ENCODE results near the gene AKR1B1. TPM values are rescaled to one million over a fixed set of nuclear protein-coding genes. Genes with fewer than 3 reads are reported as not detected.

Gene AKR1B1
- total and polyA plus RNA-seq, 2 of the 13 experiments (the other 11 are each of a cell fraction or from before 2014, with no cell fraction given), result 89.9 to 133 TPM

DNA sequence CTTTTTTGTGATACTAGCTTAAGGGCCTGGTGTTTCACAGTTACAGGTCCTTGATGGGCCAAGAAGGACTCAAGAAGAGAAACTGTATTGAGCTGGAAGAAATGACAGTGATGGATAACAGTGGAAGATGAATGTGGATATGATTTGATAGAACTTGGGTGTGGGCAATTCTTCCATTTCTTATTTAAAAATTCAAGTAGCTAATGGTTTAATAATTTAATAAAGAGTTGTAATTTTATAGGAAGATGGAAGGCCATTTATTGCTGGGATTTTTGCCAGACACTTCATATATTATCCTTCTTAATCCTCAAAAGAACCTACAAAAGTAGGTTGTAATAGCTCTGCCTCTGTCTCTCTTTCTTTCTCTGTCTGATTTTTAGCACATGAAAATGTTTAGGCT lies 21.3 kb upstream of the AKR1B1 start:
- intact Hi-C loops (cut with micrococcal nuclease; ENCODE audit: unreplicated experiment), result no loop called here
- H3K4me3 ChIP-seq (replicated peaks in 1 of 3; ENCODE audit: insufficient read depth in 1 of 3, low read depth in 2 of 3, low read length in 3 of 3), result no peak overlapping the region
- CTCF ChIA-PET (ENCODE audit: low intra/inter-chr PET ratio, low total read pairs), result no interaction called here
- H3K27ac ChIP-seq (ENCODE audit: extremely low read length, insufficient read depth, low read length), result no peak overlapping the region
- no peaks in the 10 kb centered on the region for H3K9me3 ChIP-seq (ENCODE audit: low read length)
- H4K20me1 ChIP-seq (ENCODE audit: insufficient read depth, low read length), result no peaks in the 10 kb centered on the region
- no peak for ATAC-seq
- no peaks in the 10 kb centered on the region for H3K36me3 ChIP-seq (replicated peaks in 1 of 2; ENCODE audit: control insufficient read depth in 1 of 2, insufficient read depth in 2 of 2, low read length in 2 of 2)
- no peak overlapping the region for H3K9ac ChIP-seq (ENCODE audit: insufficient read depth, low read depth, low read length)
- H3K79me2 ChIP-seq (ENCODE audit: insufficient read depth, low read length), result no peaks in the 10 kb centered on the region
- H3K4me1 ChIP-seq (ENCODE audit: insufficient read depth, low read length), result peaks cover 11% of the 10 kb centered on the region
- DNase-seq (ENCODE audit: low spot score), result no peak
- H3K4me2 ChIP-seq (ENCODE audit: low read depth, low read length), result no peak overlapping the region
- BruUV-seq (replicated peaks), result no TSS peak
- POLR2A ChIA-PET, result interaction anchor here (0.8 to 1.1 kb wide), 2 partner anchors 9 to 166 kb away, joined by 4 to 5 read pairs; partner anchors contain the start of gene BPGM
- in situ Hi-C loops (cut with HindIII; ENCODE audit: extremely low pct_ligation_motif_present, low pct_unique_long_range_greater_than_20kb), result no loop called here
- no peaks in the 10 kb centered on the region for H3K27me3 ChIP-seq (ENCODE audit: control insufficient read depth in 1 of 2, insufficient read depth in 2 of 2, low read length in 2 of 2)
- no peak for FAIRE-seq
- H2AFZ ChIP-seq (ENCODE audit: low read length), result no peak overlapping the region
- TF ChIP-seq ZMYM4 (CRISPR knock-in tag; IDR thresholded peaks at IDR 0.05) (no peak), ZNF350 (CRISPR knock-in tag; IDR thresholded peaks at IDR 0.05; ENCODE audit: borderline replicate concordance, low read depth) (no peak), ZNF501 (CRISPR knock-in tag; IDR thresholded peaks at IDR 0.05) (no peak), ZNF333 (CRISPR knock-in tag; IDR thresholded peaks at IDR 0.05; ENCODE audit: borderline replicate concordance) (no peak), GTF2F1 (IDR thresholded peaks at IDR 0.05; ENCODE audit: low read length) (no peak), ZMAT3 (CRISPR knock-in tag; conservative IDR thresholded peaks at IDR 0.05) (no peak), FOXJ3 (CRISPR knock-in tag; IDR thresholded peaks at IDR 0.05; ENCODE audit: borderline replicate concordance) (no peak), TBX2 (CRISPR knock-in tag; IDR thresholded peaks at IDR 0.05; ENCODE audit: borderline replicate concordance) (no peak), ZNF44 (CRISPR knock-in tag; IDR thresholded peaks at IDR 0.05) (no peak), ZNF850 (CRISPR knock-in tag; conservative IDR thresholded peaks at IDR 0.05) (no peak), ZNF274 (CRISPR knock-in tag; IDR thresholded peaks at IDR 0.05) (no peak), ZNF792 (CRISPR knock-in tag; IDR thresholded peaks at IDR 0.05) (no peak), ZNF326 (CRISPR knock-in tag; IDR thresholded peaks at IDR 0.05; ENCODE audit: borderline replicate concordance) (no peak)
- TF ChIP-seq, protein P1, sequence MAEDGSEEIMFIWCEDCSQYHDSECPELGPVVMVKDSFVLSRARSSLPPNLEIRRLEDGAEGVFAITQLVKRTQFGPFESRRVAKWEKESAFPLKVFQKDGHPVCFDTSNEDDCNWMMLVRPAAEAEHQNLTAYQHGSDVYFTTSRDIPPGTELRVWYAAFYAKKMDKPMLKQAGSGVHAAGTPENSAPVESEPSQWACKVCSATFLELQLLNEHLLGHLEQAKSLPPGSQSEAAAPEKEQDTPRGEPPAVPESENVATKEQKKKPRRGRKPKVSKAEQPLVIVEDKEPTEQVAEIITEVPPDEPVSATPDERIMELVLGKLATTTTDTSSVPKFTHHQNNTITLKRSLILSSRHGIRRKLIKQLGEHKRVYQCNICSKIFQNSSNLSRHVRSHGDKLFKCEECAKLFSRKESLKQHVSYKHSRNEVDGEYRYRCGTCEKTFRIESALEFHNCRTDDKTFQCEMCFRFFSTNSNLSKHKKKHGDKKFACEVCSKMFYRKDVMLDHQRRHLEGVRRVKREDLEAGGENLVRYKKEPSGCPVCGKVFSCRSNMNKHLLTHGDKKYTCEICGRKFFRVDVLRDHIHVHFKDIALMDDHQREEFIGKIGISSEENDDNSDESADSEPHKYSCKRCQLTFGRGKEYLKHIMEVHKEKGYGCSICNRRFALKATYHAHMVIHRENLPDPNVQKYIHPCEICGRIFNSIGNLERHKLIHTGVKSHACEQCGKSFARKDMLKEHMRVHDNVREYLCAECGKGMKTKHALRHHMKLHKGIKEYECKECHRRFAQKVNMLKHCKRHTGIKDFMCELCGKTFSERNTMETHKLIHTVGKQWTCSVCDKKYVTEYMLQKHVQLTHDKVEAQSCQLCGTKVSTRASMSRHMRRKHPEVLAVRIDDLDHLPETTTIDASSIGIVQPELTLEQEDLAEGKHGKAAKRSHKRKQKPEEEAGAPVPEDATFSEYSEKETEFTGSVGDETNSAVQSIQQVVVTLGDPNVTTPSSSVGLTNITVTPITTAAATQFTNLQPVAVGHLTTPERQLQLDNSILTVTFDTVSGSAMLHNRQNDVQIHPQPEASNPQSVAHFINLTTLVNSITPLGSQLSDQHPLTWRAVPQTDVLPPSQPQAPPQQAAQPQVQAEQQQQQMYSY (CRISPR knock-in tag; IDR thresholded peaks at IDR 0.05), result no peak
- TF ChIP-seq, protein P2, sequence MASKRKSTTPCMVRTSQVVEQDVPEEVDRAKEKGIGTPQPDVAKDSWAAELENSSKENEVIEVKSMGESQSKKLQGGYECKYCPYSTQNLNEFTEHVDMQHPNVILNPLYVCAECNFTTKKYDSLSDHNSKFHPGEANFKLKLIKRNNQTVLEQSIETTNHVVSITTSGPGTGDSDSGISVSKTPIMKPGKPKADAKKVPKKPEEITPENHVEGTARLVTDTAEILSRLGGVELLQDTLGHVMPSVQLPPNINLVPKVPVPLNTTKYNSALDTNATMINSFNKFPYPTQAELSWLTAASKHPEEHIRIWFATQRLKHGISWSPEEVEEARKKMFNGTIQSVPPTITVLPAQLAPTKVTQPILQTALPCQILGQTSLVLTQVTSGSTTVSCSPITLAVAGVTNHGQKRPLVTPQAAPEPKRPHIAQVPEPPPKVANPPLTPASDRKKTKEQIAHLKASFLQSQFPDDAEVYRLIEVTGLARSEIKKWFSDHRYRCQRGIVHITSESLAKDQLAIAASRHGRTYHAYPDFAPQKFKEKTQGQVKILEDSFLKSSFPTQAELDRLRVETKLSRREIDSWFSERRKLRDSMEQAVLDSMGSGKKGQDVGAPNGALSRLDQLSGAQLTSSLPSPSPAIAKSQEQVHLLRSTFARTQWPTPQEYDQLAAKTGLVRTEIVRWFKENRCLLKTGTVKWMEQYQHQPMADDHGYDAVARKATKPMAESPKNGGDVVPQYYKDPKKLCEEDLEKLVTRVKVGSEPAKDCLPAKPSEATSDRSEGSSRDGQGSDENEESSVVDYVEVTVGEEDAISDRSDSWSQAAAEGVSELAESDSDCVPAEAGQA (IDR thresholded peaks at IDR 0.05; ENCODE audit: low read depth), result no peak
- TF ChIP-seq, protein P2 (CRISPR knock-in tag; IDR thresholded peaks at IDR 0.05; ENCODE audit: borderline replicate concordance), result no peak

All from HepG2 (cell line).